ENCODE measurements around the gene CAP2. TPM values are rescaled to one million over a fixed set of nuclear protein-coding genes. Genes with fewer than 3 reads are reported as not detected.

CAP2 gene
- total RNA-seq, 1 donor from 2014 or later = 3.0 TPM

- no peak for ATAC-seq
These were observed 48.8 kb downstream of the CAP2 start for GRCh38 chr6:17442196-17442595.

DNA sequence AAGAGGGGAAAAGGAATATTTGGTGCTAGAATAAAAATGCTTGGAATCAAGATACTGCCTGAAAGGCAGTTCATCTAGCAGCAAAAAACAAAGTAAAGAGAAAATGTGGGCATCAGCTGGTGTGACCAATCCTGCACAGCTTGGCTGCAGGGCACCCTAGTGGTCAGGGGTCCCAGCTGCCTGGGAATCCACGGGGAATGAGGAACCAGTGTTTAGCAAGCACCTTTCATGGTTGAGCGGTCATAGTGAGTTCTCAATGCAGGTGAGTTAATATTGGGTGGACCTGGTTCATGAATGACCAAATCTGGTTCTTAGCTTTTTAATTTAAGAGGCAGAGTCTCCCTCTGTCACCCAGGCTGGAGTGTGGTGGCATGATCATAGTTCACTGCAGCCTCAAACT is 53.3 kb downstream of the CAP2 start:
- ATAC-seq = no peak

DNA sequence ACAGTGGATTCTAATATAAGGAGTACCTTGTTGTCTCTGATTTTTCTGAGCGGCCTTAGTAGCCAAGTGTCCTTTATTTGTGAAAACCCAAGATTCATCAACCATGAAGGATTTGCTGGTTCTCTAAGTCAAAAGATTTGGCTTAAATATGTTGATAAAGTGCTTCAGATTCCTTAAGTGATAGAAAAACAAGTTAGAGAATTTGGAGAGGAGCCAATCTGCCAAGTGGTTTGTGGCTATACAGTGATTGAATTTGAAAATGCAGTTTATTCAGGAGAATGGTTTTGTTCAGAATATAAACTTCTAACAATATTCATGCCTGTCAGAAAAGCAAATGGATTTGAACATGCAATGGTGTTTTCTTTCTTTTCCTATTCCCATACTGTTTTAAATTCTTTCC is 54.8 kb downstream of the CAP2 start:
- ATAC-seq = no peak

- no peak for ATAC-seq
These were observed 57.0 kb downstream of the CAP2 start for GRCh38 chr6:17450397-17450796.

DNA sequence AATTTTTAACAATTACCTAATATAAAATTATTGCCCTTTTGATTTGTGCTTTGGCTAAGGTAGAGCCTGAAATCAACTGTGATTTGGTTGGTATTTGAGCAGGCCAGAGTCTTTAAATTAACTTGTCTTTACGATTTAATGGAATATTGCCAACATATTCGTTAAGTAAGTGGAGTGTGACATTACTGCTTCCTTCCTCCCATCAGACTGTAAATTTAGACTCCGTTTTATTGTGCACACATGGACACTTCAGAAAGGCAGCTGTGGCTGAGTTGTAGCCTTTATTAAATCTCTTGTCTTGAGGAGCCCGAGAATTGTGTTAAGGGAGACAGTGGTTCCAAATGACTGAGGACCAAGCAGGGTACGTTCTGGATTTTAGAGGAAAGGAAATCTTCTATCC is 57.4 kb downstream of the CAP2 start:
- no peak for ATAC-seq

DNA sequence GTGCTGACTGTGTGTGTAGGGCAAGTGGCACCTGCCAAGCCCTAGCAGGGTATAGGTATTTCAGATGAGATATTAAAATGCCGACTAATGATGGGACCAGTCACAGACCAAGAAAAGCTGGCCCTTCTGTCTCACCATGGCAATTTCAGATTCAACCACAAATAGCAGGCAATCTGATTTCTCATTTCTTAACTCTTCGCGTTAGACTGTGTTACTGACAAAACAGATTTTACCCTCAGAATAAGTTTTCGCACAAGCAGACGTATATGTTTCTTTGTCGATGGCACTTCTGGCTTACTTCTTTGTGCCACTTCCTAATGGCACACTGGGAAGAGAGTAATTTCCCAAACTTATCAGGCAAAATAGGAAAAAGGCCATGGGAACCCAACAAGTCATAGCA is 58.7 kb downstream of the CAP2 start:
- no peak for ATAC-seq

DNA sequence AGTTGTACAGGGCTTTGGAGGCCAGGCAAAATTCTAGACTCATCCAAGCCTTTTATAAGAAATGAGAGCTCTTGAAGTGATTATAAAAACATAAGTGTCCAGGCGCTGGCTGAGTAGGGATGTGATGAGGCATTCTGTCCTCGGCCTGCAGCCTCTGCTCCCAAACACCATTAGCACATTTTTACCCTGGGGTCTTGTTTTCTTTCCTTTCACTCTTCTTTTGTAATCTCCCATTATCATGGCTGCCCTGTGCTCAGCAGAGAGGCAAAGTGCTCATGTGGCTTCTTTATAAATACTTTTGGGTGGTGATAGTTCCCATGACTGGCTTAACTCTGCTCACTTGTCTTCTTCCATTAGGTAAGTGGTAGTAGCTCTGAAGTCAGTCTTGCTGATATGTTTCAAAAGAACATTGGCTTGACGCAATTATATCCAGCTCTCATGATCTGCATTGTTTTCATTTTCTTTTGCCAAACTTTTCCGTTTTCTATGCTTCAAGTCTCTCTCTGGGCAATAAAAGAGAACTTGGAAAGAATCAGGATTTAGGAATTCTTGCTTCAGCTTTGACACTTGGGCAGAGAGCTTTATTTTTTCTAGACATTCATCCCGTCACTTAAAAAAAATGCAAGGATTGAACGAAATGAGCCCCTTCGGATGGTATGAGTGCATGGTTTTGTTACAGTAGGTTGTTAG is 61.1 kb downstream of the CAP2 start:
- no peak for ATAC-seq

GRCh38 chr6:17455919-17456318 is 62.5 kb downstream of the CAP2 start:
- ATAC-seq = no peak

DNA sequence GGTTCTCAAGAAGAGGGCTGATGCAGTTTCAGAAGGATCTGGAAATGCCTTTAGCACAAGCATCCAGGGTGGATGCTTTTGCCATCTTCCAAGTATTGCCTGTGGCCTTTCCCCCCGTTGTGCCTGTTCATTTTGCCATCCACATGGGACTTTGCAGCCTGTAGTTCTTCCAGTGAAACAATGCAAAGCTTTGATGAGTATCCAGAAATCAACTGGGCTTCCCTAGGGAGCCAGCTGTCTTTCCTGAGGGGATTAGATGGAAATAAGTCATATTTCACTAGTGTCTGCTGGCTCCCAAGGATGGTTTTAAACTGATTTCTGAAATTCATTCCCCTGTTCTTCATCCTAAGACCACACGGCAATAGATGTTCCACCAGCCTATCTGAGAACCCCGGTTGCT is 63.3 kb downstream of the CAP2 start:
- ATAC-seq = no peak

- no peak for ATAC-seq
These were observed 64.0 kb downstream of the CAP2 start for GRCh38 chr6:17457405-17457804.

GRCh38 chr6:17457956-17458355 is 64.6 kb downstream of the CAP2 start:
- no peak for ATAC-seq

DNA sequence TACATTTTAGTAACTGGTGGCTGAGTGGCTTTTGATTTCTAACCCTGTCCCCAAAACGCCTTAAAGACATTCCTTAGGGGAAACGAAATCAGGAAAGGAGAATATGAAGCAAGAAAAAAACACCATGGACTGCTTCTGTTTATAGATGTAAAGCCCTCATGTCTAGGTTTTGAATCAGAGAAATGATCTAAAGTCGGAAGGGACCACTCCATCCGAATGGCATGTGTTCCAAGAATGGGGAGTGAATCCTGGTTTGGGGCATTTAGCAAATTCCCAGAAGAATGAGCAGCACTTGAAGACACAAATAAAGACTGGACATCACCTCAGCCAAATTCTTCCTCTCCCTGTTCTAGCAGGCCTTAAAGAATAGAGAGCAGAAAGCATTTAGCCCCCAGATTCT is 65.6 kb downstream of the CAP2 start:
- ATAC-seq = no peak

GRCh38 chr6:17460862-17461261 is 67.5 kb downstream of the CAP2 start:
- no peak for ATAC-seq

DNA sequence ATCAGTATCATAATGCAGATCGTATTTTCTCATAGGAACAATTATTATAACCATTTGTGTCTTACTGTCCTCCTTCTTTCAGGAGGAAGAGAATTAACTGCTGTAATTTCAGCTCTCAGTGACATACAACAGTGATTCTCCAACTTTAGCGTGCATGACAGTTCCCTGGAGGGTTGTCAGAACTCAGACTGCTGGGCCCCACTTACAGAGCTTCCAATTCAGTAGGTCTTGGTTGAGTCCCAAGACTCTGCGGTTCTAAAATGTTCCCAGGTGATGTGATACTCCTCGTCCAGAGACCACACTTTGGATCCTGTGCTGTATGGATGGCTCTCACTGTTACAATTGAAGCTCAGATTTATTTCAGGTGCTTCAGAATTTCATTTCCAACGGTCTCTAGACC is 72.8 kb downstream of the CAP2 start:
- ATAC-seq = no peak

GRCh38 chr6:17466707-17467106 is 73.3 kb downstream of the CAP2 start:
- ATAC-seq = peak; percentile 49

GRCh38 chr6:17469006-17469832 is 75.8 kb downstream of the CAP2 start:
- no peak for ATAC-seq

- ATAC-seq = no peak
These were observed 77.0 kb downstream of the CAP2 start for GRCh38 chr6:17470202-17470937.

DNA sequence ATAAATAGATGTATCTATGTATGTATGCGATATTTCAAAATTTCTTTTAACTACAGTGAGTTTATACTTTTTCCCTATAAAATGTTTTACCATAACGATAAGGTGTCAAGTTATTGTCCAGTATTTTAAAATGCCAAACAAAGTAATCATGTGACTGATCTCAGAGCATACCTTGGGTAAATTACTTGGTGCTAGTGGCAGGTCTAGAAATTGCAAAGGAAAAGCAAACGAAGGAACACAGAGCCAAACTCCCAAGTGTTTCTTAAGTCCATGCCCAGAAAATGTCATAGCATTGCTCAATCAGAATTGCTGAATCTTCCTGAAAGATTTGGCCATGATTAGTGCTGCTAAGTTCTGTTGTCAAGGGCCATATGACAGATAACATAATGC is 77.5 kb downstream of the CAP2 start:
- ATAC-seq = peak; percentile 32

- ATAC-seq = no peak
These were observed 79.3 kb downstream of the CAP2 start for GRCh38 chr6:17472653-17473183.

- ATAC-seq = no peak
These were observed 80.2 kb downstream of the CAP2 start for GRCh38 chr6:17473554-17473953.

DNA sequence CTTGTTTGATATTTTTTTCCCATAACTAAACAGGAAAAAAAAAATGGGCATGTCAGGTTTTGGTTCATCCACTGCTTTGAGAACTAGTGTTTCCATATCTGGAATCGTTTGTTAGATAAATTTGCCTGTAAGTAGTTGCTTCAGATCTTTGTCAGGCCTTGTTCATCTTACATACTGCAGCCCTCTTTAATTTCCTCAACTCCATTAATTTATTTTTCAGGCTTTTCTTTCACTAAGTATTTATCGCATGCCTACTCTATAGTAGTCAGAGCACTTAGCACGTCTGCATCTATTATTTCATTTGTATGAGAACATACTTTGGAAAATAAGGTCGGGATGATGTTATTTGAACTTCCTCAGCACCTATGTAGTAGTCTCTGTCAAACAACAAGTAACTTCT is 80.9 kb downstream of the CAP2 start:
- no peak for ATAC-seq

GRCh38 chr6:17475606-17476244 is 82.3 kb downstream of the CAP2 start:
- no peak for ATAC-seq

GRCh38 chr6:17476511-17476910 is 83.1 kb downstream of the CAP2 start:
- no peak for ATAC-seq
